Breast epithelium (tissue), 3 donors: ENCODE measurements around the gene TRIO.

Source experiments
- CTCF ChIP-seq, 3 donors: fragments of 450-650 bp; IDR thresholded peaks; one replicate each; pipeline ENCODE4 v1.5.1; 2016 to 2017; ENCODE audit warnings: antibody characterized with exemption in 3 of 3, mild to moderate bottlenecking in 3 of 3, moderate library complexity in 3 of 3
- POLR2A ChIP-seq: fragments of 450-650 bp; IDR thresholded peaks from one replicate; pipeline ENCODE4 v1.6.1; 2016; ENCODE audit warnings: antibody characterized with exemption, mild to moderate bottlenecking, moderate library complexity
- POLR2AphosphoS5 ChIP-seq, 3 donors: sonication (generic); formaldehyde crosslinking; IDR thresholded peaks; one replicate each; pipeline ENCODE4 v1.6.1; 2017; ENCODE audit warnings: antibody characterized with exemption in 3 of 3

- TF ChIP-seq CTCF (IDR thresholded peaks at IDR 0.05) = no peak
- no peak for TF ChIP-seq POLR2A
- TF ChIP-seq POLR2AphosphoS5 (IDR thresholded peaks at IDR 0.05) = no peak
Observed at GRCh38 chr5:14250748-14251701, 107.9 kb downstream of the TRIO start.
